ENCODE measurements around the gene LIPT1.

- TF ChIP-seq CTCF (IDR thresholded peaks at IDR 0.05) (no peak), POLR2A (IDR thresholded peaks at IDR 0.05) (no peak), EP300 (IDR thresholded peaks at IDR 0.05) (no peak)
Observed at GRCh38 chr2:99169534-99169933, 14.8 kb downstream of the LIPT1 start.
